ENCODE results near the gene SFR1.

SFR1 gene, protein sequence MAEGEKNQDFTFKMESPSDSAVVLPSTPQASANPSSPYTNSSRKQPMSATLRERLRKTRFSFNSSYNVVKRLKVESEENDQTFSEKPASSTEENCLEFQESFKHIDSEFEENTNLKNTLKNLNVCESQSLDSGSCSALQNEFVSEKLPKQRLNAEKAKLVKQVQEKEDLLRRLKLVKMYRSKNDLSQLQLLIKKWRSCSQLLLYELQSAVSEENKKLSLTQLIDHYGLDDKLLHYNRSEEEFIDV

DNA sequence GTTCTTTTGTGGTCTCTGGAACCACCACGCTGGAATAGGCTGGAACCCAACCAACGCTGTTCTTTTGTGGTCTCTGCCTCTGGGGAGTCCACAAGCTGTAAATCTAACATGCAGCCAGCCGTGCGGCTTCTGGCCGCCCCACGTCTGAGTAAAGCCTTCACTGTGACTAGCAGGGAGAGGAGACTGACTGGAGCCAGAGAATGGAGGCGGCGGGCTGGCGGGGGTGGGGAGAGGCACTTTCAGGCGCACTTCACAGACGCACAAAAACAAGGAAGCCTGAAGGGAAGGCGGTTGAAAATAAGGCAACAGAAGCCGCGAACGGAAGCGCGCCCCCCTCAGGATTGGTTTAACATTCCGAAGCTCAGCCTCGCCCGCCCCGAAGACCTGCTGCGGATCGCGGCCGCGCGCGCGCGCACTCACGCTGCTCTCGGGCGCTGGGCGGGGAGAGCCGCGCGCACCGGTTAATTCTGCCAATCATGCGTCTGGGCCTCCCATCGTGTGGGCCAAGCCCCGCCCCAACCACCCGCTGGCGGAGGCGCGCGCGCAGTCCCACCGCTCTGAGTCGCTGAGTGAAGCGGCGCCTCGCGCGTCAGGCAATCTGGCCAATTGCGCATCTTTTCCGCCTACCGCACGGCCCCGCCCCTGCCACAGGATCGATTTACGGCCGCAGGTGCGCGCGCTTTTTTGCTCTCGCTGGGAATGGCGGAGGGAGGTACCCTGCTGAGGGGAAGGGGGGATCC lies at the start of gene SFR1:
Gene SFR1, plus strand, starts transcription at position 687 of the 740 bp plus-strand sequence. Its CDS starts 13 bp downstream, at position 700.
- DNase-seq: peak; percentile 99

DNA sequence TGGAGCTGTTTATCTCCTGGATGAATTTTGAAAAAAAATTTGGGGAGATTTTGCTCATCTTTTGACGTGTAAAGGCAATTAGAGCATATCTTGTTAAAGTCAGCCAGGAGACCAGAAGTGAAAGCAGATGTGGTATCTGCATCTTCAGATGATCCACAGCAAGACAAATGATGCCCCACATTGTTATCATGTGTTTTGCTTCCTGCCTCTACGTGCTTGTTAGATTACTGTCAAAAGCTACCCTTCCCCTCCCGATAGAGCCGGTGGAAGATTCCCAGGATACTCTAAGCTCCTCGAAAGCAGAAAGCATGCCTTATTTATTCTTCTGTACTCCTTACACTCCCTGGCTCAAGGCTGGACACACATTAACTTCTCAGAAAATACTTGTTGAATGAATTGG lies 49.2 kb upstream of the SFR1 start:
- no peak for DNase-seq

DNA sequence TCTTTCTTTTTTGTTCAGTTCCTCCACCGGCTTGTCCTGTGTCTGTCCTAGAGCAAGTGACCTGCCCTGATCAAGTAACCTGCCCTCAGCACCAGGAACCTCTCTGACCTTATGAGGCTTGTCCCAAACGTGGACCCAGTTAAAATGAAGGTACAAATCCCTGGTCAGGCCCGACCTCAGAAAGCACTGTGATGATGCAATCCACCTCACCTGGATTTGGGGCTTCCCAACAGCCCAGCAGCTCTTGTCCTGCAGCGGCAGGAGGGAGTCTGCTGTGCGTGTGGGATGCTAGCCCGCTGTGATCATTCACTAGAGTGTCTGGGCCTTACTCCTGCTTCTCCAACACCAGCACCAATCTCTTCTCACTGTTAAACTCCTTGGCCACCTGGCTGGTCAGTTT lies 47.5 kb upstream of the SFR1 start:
- no peak for DNase-seq

DNA sequence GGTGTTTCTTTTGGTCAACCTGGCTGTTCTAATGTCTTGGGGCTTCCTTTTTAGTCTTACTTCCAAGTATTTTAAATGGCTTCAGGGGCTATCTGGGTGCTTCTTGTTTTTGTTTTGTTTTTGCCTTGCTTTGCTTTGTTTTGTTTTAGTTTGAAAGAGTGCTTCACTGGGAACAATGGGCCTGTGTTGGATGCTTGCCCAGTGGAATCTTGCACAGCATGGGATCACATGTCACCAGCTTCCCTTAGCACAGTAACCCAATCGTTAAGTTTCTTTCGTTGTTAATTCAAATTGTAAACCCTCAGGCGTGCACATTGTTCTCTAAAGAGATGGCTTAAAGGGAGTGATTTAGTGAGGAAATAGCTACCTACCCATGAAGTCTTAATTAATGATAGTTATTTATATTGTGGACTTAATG lies 45.2 kb upstream of the SFR1 start:
- no peak for DNase-seq

DNA sequence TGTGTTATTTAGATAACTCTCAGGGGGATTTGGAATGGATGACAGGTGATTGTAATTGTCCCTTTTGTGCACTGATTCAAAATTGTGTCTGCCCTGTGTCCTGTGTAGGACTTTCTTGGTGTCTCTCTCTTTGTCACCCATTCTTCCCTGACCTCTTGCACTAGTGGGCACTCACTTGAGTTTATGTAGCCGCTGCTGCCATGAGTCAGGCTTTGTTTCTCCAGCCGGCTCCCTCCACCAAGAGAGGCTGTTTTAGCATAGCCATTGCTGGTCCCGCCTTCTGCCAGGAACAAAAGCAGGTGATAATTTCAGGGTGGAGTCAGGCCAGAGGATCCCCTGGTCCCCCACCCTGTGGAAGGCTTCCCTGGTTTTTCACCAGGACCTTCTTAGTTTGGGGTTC lies 44.7 kb upstream of the SFR1 start:
- DNase-seq: no peak

DNA sequence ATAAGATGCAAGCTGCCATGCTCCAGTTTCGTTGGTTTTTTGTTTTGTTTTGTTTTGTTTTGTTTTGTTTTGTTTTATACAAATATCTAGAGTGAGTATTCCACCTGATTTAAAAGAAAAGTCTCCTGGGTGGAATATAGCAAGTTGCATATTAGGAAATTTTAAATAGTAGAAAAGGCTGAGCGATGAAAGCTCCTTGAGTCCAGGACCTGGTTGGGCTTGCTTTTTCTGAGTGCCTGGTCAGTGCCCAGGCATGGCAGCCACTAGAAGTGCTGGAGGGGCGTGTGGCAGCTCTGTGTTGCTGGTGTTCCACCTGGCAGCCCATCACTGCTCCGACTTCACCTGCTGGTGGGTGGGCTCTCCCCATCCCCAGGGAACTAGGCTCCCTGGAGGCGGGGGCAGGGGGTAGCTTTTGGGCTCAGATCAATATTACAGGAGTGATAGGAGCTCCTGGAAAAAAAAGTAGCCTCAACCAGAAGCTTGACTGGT lies 44.3 kb upstream of the SFR1 start:
- DNase-seq: no peak

DNA sequence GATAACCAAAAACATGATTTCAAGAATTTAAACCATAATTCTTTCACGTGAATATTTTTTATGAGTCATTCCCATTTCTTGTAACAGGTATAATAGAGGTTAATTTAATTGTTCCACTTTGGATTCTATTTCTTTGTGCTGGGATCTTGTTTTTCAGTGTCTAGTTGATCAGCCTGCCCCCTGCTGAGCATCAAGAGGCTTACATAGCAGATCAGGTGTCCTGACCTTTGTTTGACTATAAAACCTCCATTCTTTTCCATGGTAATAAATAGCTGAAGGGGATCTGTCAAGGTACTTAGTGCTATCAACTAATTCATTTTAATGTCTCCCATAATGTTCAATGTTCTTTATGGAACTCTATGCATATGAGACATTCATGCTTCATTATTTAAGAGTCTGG lies 41.2 kb upstream of the SFR1 start:
- no peak for DNase-seq

DNA sequence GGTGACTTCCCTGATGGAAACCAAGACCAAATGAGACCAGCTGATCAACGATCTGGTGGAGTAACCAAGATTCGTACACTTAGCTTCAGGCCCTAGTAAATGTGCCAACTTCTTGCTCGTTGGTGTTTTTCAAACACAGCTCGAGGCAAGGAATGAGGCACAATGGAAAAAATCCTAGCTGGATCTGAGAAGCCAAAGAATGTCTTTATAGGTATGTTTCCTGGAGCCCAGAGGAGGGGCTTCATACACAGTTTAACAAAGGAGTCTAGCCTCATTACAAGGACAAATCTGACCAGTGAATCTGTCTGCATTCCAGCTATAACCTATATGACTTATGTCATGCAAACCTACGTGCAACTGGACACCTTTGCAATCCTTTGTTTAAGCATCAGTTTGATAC lies 40.0 kb upstream of the SFR1 start:
- no peak for DNase-seq

DNA sequence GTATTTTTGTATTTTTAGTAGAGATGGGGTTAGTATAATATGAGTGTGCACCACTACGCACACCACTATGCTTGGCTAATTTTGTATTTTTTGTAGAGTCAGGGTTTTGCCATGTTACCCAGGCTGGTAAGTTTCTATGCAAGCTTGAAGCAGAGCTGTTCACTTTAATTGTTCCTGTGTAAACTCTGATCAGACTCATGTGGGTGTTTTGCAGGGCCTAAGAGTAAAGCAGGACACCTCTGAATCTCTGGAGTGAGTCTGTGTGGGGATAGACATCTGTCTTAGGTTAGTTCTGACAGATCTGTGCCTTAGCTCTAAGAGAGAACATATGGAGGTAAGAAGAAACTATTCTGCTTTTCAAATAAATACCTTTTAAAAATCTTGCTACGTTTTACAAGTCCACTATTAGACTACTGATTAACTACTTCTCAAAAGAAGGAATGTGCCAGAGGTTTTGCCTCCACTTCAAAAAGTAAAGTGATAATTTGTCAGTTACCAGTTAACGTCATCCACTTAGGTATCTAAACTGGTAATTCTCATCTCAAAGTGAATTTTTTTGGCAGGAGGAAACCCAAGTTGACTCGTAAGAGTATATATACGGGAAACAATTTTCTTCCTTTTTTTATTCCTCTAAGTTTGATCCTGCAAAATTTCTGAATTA lies 37.4 kb upstream of the SFR1 start:
- DNase-seq: no peak

DNA sequence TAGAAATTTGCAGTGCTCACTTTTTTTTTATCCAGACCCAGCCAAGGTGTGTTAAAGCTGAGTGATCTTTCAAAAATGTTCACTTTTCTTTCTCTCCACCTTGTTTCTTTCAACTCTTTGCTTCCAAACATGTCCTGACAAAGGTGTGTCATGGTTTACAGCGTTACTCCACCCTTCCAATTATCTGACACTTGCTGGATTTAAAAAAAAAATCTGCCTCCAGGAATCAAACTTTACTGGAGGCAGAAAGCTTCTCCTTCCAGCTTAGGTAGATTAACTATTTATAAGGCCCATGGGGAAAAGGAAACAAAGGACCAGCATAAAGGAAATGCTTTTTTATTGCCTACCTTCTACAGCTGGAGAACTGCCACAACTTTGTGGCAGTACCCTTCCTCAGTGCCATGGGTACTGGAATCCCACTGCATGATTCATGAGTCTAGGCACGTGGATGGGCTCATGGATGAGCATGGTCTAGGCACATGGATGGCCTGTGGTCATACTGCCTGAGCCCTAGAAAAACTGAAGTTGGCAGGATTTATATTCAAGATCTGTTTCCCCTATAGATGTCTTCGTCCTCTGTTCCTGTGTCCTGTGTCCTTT lies 36.1 kb upstream of the SFR1 start, which contains the start of gene COL17A1:
Gene COL17A1, minus strand, starts transcription at position 80 of the 600 bp plus-strand sequence. CDS start 5,207 bp downstream, outside the sequence.
- DNase-seq: no peak

DNA sequence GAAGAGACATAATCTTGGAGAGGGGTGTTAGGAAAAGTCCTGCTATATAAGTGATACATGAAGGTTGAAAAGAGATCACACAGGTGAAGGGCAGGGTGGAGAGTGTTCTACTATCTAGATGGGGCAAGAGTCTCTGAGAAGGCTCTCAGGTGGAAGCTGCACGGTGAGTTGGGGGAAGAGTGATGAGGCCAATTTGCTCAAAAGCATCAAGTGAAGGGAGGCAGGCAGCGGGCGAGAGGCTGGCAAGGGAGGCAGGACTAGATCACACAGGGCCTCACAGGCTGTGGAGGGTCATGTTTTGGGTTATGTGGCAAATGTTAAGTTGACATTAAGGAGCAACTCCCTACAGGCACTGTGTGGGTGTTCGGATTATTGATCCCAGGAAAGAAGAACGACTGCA lies 33.7 kb upstream of the SFR1 start:
- no peak for DNase-seq

DNA sequence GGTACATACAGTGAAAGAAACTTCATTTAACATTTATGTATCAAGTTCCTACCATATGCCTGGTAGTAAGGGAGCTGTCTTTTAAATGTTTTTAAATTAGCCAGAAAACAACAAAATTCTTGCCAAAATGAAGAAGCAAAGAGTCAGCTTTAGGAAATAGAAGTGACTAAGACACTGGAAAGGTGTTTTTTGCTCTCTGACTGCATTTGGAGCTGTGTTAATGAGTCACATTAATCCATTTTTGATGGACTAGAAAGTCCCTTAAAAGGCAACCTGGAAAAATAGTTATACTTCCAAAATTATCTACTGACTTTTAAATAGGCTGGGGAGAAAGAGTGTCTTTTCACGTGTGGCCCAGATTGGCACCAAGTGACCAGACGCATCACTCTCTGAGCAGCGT lies 32.4 kb upstream of the SFR1 start:
- DNase-seq: no peak

DNA sequence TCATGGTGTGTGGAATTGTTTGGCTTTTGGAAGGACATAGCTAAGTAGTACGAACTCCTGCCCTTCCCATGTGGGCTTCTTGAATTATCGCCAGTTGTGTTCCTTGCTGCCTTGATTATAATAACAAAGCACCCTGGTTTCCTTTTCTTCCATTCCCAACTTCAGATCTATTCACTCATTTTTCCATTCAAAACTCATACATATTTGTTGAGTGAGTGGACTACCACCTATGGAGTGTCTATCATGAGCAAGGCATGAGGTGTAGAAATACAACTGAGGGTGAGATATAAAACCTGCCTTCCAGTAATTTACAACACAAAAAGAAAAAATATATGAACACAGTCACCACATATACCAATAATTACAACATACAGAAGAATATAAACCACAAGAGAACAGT lies 31.4 kb upstream of the SFR1 start:
- no peak for DNase-seq

DNA sequence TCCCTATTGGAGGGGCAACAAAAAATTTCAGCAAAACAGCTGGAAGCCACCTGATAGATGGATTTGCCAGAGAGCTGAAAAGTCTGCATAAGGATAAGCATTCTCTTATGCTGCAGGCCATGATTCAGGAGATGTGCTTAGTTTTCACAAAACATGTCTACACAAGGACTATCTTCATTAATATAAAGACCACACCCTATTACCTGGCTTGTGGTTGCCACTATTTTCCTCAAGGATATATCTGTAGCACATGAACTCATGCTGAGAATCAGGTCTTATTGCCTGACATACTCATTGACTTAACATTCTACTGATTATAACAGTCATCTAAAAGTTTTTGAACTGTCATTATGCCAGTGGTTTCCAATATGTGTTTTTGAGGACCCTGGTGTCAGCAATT lies 29.2 kb upstream of the SFR1 start:
- no peak for DNase-seq

DNA sequence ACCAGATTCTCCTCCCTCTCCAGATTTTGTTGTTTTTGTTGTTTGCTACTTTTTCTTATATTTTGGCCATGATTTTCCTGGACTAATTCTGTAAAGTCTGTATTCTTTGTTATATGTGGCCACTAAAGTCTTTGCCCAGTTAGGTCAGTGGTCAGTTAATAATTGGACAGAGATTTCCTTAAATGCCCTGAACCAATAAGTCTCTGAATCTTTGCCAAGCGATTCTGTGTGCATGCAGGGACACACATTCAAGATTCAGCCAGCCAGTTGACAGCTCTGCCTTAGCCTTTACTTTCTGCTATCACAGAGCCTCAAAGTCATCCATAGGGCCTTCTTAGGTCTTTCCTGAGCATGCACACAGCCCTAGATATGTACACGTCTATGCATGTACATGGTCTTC lies 25.3 kb upstream of the SFR1 start:
- DNase-seq: no peak

DNA sequence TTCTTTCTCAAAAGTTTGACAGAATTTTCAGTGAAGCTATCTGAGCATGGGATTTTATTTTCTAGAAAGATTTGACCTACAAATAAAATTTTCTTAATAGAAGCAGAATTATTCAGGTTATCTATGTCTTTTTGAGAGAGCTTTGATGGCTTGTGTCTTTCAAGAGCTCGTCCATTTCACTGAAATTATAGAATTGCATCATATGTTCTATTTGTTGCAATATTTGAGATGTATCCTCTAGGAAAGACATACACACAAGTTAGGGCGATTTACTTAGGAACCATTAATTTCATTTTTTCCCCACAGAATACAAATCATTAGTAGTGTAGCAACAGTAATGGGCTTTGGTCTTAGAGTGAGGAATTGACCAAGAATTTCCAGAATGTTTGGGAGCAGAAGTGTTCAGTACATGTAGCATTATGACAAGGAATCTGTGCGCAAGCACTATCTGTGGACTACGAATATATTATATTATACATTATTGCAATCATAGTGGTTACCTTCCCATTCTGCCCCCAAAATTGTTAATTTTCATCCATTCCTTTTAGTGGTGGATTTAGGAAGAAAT lies 23.5 kb upstream of the SFR1 start:
- DNase-seq: no peak

DNA sequence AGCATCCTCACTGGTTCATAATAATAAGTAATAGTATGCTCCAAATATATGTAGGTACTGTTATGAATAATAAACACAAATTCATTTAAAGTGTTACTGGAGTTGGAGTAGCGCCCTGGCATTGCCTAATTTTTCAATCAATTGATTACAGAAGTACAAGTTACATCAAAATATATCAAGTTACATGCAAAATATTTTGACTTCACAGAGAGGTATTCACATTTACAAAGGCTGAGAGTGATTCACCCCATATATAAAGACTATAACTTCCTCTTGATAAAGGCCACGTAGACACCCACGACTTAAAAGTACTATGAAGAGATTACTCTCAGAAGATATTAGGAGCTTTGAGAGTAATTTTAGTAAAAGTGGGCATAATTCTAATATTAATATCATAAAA lies 22.7 kb upstream of the SFR1 start:
- no peak for DNase-seq

DNA sequence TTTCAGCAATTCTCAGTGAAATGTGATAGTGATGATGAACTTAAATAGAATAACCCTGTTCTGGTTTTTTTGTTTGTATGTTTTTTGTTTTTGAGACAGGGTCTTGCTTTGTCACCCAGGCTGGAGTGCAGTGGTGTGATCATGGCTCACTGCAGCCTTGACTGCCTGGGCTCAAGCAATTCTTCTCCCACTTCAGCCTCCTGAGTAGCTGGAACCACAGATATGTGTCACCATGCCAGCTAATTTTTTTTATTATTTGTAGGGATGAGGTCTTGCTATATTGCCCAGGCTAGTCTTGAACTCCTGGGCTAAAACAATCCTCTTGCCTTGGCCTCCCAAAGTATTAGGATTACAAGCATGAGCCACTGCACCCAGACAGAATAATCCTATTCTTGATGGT lies 22.0 kb upstream of the SFR1 start:
- no peak for DNase-seq

DNA sequence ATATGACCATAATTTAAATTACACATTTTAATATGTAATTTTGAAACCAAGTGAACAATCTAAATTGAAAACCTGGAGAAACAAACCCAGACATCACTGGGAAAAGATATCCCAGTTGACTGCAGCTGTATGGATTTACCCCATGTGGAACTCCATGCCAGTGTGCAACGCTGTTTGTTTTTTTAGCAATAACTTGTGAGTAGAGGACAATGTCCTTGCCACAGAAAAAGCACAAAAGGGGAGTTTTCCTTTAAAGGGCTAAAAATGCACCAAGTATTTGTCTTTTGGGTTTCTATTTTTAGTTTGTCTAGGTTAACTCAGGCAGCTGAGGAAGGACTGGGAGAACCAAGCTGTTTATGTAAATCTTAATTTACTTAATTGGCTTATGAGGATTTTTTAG lies 21.2 kb upstream of the SFR1 start:
- DNase-seq: no peak

DNA sequence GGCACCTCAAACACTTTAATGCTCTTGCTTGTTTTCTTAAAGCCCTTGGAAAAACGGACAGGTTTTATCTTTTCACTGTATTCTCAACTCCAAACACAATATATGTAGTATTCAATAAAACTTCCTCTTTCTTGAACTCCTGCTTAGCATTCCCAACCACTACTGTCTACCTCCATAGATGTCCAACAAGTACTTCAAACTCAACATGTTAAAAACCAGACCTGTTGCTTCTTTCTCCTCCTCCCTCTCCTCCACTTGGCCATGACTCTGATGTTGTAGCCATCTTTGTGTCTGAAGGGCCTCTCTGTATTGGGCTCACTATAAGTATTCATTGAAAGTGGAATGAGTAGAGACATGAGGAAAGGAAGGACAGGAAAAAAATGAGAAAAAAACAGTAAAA lies 20.1 kb upstream of the SFR1 start:
- no peak for DNase-seq

DNA sequence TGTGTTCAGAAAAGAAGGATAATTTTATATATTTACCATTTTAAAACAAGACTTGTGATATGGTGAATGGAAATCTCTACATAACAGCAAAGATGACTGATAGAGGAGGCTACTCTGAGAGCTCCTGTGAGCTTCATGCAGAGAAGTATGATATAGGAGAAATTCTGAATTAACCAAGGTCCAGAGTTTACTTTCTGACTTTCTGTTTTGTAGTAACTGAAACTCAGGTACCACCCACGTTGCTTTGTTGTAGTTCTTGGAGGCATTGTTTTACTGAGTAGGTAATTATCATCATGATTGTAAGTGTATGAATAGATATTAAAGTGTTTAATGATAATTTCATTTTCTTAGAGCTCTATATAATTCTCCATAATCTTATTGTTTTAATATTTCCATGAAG lies 18.0 kb upstream of the SFR1 start:
- DNase-seq: no peak

DNA sequence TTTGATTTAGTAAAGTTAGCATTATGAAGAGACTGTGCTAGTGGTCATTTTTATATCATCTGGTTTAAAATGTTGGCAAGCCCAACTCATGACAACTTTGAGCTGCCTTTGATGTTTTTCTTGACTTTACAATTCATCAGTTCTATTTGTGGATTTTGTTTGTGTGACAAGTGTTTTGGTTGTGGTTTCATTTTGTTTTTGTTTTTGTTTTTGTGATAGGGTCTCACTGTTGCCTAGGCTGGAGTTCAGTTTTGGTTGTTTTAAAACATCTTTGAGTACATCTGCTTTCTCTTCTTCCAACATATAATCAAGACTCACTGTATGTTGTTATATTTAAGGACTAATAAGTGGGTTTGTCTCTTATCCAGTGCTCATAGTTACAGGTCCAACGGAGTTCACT lies 17.6 kb upstream of the SFR1 start:
- no peak for DNase-seq

DNA sequence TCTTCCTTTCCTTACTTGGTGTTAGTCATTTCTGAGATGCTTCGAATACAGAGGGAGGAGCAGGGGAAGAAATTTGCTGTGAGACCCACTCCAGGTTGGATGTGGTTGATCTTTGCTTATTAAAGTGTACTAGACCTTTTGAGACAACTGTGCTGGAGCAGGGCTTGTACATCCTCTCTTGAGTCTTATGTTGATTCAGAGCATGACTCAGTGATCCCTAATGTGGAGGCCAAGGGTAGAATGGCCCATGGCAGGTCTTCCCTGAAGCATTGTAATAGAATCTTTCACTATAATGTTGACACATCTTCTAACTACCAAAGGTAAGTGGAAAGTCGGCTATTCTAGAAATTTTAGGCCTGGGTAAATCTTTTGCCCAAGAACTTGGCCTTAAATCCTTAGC lies 17.0 kb upstream of the SFR1 start:
- no peak for DNase-seq

Measured in stimulated activated CD4-positive, alpha-beta T cell treated with anti-CD3 and anti-CD28 coated beads, Interleukin-4, amount 100 ng/mL, for 24 hours (primary cell).